Natural killer cell (primary cell): ENCODE measurements around the gene CEP41. TPM values are rescaled to one million over a fixed set of nuclear protein-coding genes. Genes with fewer than 3 reads are reported as not detected.

ENCODE experiments used
- ATAC-seq, 3 donors: fragments of 150-1000 bp in 2 of 3; fragments of 200-7000 bp in 1 of 3; cut with Tn5 transposase; 1 replicate in 1 of 3; 2 replicates in 2 of 3; pipeline ENCODE4 v1.10.0; 2021; ENCODE audit warnings: mild to moderate bottlenecking in 2 of 3, moderate library complexity in 2 of 3
- DNase-seq, 2 donors: peaks; one replicate each; pipeline versions ENCODE4 v3.0.0 to v3.0.0-alpha.2; 2013 to 2021; ENCODE audit warnings: mixed read lengths in 1 of 2
- H3K27ac ChIP-seq: one replicate; pipeline ENCODE4 v1.5.1; 2013; ENCODE audit warnings: mild to moderate bottlenecking, low read length
- H3K27me3 ChIP-seq: one replicate; pipeline ENCODE4 v1.6.1; 2013; ENCODE audit warnings: low read length; ENCODE audit not compliant: control insufficient read depth, insufficient read depth
- H3K36me3 ChIP-seq: one replicate; pipeline ENCODE4 v1.6.1; 2013; ENCODE audit warnings: low read length; ENCODE audit not compliant: control insufficient read depth, insufficient read depth
- H3K4me1 ChIP-seq: one replicate; pipeline ENCODE4 v1.6.1; 2013; ENCODE audit warnings: low read length; ENCODE audit not compliant: control insufficient read depth, insufficient read depth
- H3K4me3 ChIP-seq: one replicate; pipeline ENCODE4 v1.5.1; 2013; ENCODE audit warnings: low read length
- H3K9me3 ChIP-seq: one replicate; pipeline ENCODE4 v1.6.1; 2013; ENCODE audit warnings: low read length; ENCODE audit not compliant: control insufficient read depth, insufficient read depth
- H3K27ac Mint-ChIP-seq, 2 donors: one replicate each; pipeline ENCODE4 v1.8.0; 2022; ENCODE audit warnings: mild to moderate bottlenecking in 2 of 2, mixed read lengths in 2 of 2, moderate library complexity in 1 of 2
- H3K27me3 Mint-ChIP-seq, 2 donors: one replicate each; pipeline ENCODE4 v1.8.0; 2022; ENCODE audit warnings: low read depth in 2 of 2, mixed read lengths in 2 of 2
- H3K36me3 Mint-ChIP-seq: one replicate; pipeline ENCODE4 v1.8.0; 2022; ENCODE audit warnings: mixed read lengths
- H3K4me1 Mint-ChIP-seq, 2 donors: one replicate each; pipeline ENCODE4 v1.8.0; 2022; ENCODE audit warnings: mixed read lengths in 2 of 2
- H3K4me3 Mint-ChIP-seq: one replicate; pipeline ENCODE4 v1.8.0; 2022; ENCODE audit warnings: mild to moderate bottlenecking, moderate library complexity, mixed read lengths
- H3K9me3 Mint-ChIP-seq, 2 donors: one replicate each; pipeline ENCODE4 v1.8.0; 2022; ENCODE audit warnings: mixed read lengths in 2 of 2
- WGBS: methylation state at CpG from one replicate; pipeline ENCODE4 v1.1.7; 2013; ENCODE audit warnings: missing lambda C conversion rate; ENCODE audit not compliant: insufficient coverage; 5-methylcytosine and 5-hydroxymethylcytosine counted together
- intact Hi-C: fragments of 100-400 bp; cut with micrococcal nuclease; formaldehyde crosslinking; loops from one replicate; pipeline ENCODE4 v1.14.2; 2022
- total RNA-seq, 4 donors: library from RNA; stranded (reverse); fragments of 120-200 nt in 1 of 4; gene quantifications; one replicate each; pipeline versions ENCODE4 v1.2.3 to v1.2.4, GENCODE V29; 2013 to 2022
- TF ChIP-seq, protein P1 (sequence below): fragments of 200-600 bp; IDR thresholded peaks from one replicate; pipeline ENCODE4 v1.8.0; 2022; ENCODE audit warnings: antibody characterized with exemption

CEP41 gene
- total RNA-seq, 3 donors from 2014 or later (not counting 1 experiment from before 2014, with no cell fraction given): 8.7 to 14.2 (median 11.2) TPM

- no peak overlapping the region for H3K4me3 ChIP-seq
- no peak for ATAC-seq
These were observed 33.1 kb upstream of the CEP41 start for GRCh38 chr7:130473876-130474275.

GRCh38 chr7:130473289-130473688 lies 32.5 kb upstream of the CEP41 start:
- Histone ChIP-seq H3K36me3 (no peaks in the 10 kb centered on the region), H3K9me3 (no peaks in the 10 kb centered on the region), H3K4me1 (no peaks in the 10 kb centered on the region), H3K4me3 (no peak overlapping the region), H3K27ac (no peak overlapping the region), H3K27me3 (peaks cover 2% of the 10 kb centered on the region)
- Mint-ChIP-seq H3K36me3 (no peaks in the 10 kb centered on the region), H3K4me1 (no peaks in the 10 kb centered on the region), H3K4me3 (no peak overlapping the region), H3K27me3 (peaks cover 10 to 55% of the 10 kb centered on the region in 2 donors), H3K27ac (no peak overlapping the region), H3K9me3 (no peaks in the 10 kb centered on the region)
- TF ChIP-seq, protein P1, sequence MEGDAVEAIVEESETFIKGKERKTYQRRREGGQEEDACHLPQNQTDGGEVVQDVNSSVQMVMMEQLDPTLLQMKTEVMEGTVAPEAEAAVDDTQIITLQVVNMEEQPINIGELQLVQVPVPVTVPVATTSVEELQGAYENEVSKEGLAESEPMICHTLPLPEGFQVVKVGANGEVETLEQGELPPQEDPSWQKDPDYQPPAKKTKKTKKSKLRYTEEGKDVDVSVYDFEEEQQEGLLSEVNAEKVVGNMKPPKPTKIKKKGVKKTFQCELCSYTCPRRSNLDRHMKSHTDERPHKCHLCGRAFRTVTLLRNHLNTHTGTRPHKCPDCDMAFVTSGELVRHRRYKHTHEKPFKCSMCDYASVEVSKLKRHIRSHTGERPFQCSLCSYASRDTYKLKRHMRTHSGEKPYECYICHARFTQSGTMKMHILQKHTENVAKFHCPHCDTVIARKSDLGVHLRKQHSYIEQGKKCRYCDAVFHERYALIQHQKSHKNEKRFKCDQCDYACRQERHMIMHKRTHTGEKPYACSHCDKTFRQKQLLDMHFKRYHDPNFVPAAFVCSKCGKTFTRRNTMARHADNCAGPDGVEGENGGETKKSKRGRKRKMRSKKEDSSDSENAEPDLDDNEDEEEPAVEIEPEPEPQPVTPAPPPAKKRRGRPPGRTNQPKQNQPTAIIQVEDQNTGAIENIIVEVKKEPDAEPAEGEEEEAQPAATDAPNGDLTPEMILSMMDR: no peak
- no peak for DNase-seq
- ATAC-seq: no peak
- intact Hi-C loops: no loop called here

More at GRCh38 chr7:130473876-130474275, 33.1 kb upstream of the CEP41 start:
- 77% methylated on average over 4 of the region's 4 CpGs for WGBS
- no peaks in the 10 kb centered on the region for H3K9me3 Mint-ChIP-seq
- no peak overlapping the region for H3K27ac Mint-ChIP-seq
- Histone ChIP-seq H3K36me3 (no peaks in the 10 kb centered on the region), H3K27ac (no peak overlapping the region), H3K4me1 (no peaks in the 10 kb centered on the region), H3K9me3 (no peaks in the 10 kb centered on the region), H3K27me3 (peaks cover 2% of the 10 kb centered on the region)
- no peak for DNase-seq
- H3K27me3 Mint-ChIP-seq: peaks cover 7 to 55% of the 10 kb centered on the region in 2 donors
- TF ChIP-seq, protein P1: no peak
- no peaks in the 10 kb centered on the region for H3K4me1 Mint-ChIP-seq
- intact Hi-C loops: no loop called here
- no peak overlapping the region for H3K4me3 Mint-ChIP-seq
- no peaks in the 10 kb centered on the region for H3K36me3 Mint-ChIP-seq

DNA sequence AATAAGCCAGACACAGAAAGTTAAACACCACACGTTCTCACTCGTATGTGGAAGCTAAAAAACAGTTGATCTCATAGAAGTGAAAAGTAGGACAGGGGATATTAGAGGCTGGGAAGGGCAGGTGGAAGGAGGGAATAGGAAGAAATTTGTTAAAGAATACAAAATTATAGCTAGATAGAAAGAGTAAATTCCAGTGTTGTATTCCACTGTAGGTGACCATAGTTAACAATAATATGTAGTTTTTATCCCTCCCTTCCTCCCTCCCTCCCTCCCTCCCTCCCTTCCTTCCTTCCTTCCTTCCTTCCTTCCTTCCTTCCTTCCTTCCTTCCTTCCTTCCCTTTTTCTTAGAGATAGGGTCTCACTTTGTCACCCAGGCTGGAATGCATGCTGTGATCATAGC lies 31.2 kb upstream of the CEP41 start:
- ATAC-seq (no peak), DNase-seq (no peak)
- no peak overlapping the region for H3K4me3 Mint-ChIP-seq
- Histone ChIP-seq H3K9me3 (no peaks in the 10 kb centered on the region), H3K4me3 (no peak overlapping the region), H3K27me3 (peaks cover 2% of the 10 kb centered on the region), H3K4me1 (no peaks in the 10 kb centered on the region), H3K27ac (no peak overlapping the region), H3K36me3 (no peaks in the 10 kb centered on the region)
- TF ChIP-seq, protein P1: no peak
- peaks cover 8 to 47% of the 10 kb centered on the region in 2 donors for H3K27me3 Mint-ChIP-seq
- no peaks in the 10 kb centered on the region for H3K36me3 Mint-ChIP-seq
- no peaks in the 10 kb centered on the region for H3K4me1 Mint-ChIP-seq
- H3K9me3 Mint-ChIP-seq: no peaks in the 10 kb centered on the region
- intact Hi-C loops: no loop called here
- WGBS: 94% methylated on average over 2 of the region's 2 CpGs
- H3K27ac Mint-ChIP-seq: no peak overlapping the region

DNA sequence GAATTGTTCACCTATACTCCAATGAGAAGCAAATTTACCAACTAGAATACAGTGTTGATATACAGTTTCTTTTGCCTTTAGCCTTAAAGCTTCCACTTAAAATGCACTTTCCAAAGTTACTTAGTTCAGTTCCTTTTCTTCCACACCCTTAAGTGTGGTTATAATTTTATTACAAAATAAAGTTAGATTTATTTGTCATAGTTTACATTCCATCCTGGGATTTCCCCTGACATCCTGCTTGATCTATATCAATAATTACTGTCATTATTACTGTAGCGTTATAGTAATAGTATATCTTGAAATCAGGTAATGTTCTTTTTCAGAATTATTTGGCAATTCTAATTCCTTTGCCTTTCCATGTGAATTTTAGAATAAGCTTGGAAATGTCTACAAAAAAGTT lies 27.8 kb upstream of the CEP41 start:
- Histone ChIP-seq H3K9me3 (no peaks in the 10 kb centered on the region), H3K27ac (no peak overlapping the region), H3K27me3 (peaks cover 2% of the 10 kb centered on the region), H3K36me3 (no peaks in the 10 kb centered on the region), H3K4me3 (no peak overlapping the region), H3K4me1 (no peaks in the 10 kb centered on the region)
- DNase-seq: no peak
- Mint-ChIP-seq H3K36me3 (peaks cover 12% of the 10 kb centered on the region), H3K4me3 (no peak overlapping the region), H3K4me1 (no peaks in the 10 kb centered on the region), H3K27me3 (peaks cover 11 to 31% of the 10 kb centered on the region in 2 donors), H3K27ac (no peak overlapping the region), H3K9me3 (no peaks in the 10 kb centered on the region)
- WGBS: no CpG with 5 or more reads among the region's 1 CpG
- no peak for ATAC-seq
- TF ChIP-seq, protein P1: no peak
- intact Hi-C loops: no loop called here
